Measurements from ENCODE around the gene RNF181. TPM values are rescaled to one million over a fixed set of nuclear protein-coding genes. Genes with fewer than 3 reads are reported as not detected.

RNF181 gene
- total and polyA plus RNA-seq, 2 of the 13 experiments (the other 11 are each of a cell fraction or from before 2014, with no cell fraction given) = 224 to 578 TPM

DNA sequence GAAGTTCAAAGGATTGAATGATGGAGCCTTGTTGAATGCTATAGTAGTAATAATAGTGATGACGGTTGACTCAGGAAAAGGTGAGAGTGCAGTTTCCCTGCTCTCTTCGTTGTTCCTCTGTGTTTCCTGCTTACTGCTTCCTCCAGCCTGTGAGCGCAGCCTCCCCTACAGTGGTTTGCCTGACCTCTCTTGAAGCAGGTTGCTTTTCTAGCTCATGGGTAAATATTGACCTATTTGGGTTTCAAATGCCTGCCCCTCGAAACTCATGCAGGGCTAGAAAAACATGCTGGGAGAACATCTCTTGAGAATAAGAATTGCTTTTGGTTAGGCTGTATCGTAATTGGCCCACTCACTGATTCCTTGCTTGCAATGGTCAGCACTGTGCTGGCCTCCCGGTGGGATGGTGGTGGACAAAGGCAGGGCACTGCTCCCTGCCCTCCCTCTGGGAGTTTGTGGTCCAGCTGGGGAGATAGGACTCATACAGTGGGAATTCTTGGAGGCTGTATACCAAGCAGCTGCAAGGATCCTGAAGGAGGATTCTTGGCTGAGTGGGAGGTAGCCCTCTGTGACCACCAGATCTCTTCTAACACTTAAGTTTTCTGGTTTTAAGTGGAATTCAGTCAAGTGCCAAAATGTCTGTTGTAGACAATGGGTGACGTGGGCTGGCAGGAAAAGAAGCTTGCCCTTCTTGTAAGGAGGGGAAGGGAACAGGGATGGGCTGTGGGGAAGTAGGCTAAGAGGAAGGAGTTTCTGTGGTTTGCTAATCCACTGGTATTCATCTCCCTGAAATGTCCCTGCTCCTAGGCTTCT, 5.4 kb upstream of the RNF181 start (continued):
- TF ChIP-seq MYPOP (CRISPR knock-in tag; IDR thresholded peaks at IDR 0.05) = 0 out of 2 replicates have a peak, but pooled peaks have one; percentile 16
- TF ChIP-seq IRF2 (CRISPR knock-in tag; IDR thresholded peaks at IDR 0.05) = peak; percentile 46
- no peak for TF ChIP-seq JUND (CRISPR knock-in tag; IDR thresholded peaks at IDR 0.05)
- TF ChIP-seq GABPB1 (CRISPR knock-in tag; IDR thresholded peaks at IDR 0.05) = 0 out of 2 replicates have a peak, but pooled peaks have one; percentile 1
- TF ChIP-seq MBD4 (IDR thresholded peaks at IDR 0.05; ENCODE audit: borderline replicate concordance, low read length) = no peak
- no peak for TF ChIP-seq RBM22 (optimal IDR thresholded peaks at IDR 0.05; ENCODE audit: low read length)
- TF ChIP-seq MEF2D (CRISPR knock-in tag; IDR thresholded peaks at IDR 0.05) = peak; percentile 76; the same call in 1 of the 2 replicates
- TF ChIP-seq HNF4G (IDR thresholded peaks at IDR 0.05; ENCODE audit: borderline replicate concordance, low read depth, low read length) = no peak
- TF ChIP-seq HNF4G (CRISPR knock-in tag; IDR thresholded peaks at IDR 0.05; ENCODE audit: borderline replicate concordance, low read depth) = peak; percentile 49; the same call in 1 of the 2 replicates
- TF ChIP-seq EP300 (IDR thresholded peaks at IDR 0.05; ENCODE audit: low read depth in 2 of 2, low read length in 2 of 2) = peak in 1 of 2 experiments; percentile 73; a peak in 1 of 4 replicates
- TF ChIP-seq EP300 (CRISPR knock-in tag; IDR thresholded peaks at IDR 0.05; ENCODE audit: borderline replicate concordance) = no peak
- TF ChIP-seq, protein P1, sequence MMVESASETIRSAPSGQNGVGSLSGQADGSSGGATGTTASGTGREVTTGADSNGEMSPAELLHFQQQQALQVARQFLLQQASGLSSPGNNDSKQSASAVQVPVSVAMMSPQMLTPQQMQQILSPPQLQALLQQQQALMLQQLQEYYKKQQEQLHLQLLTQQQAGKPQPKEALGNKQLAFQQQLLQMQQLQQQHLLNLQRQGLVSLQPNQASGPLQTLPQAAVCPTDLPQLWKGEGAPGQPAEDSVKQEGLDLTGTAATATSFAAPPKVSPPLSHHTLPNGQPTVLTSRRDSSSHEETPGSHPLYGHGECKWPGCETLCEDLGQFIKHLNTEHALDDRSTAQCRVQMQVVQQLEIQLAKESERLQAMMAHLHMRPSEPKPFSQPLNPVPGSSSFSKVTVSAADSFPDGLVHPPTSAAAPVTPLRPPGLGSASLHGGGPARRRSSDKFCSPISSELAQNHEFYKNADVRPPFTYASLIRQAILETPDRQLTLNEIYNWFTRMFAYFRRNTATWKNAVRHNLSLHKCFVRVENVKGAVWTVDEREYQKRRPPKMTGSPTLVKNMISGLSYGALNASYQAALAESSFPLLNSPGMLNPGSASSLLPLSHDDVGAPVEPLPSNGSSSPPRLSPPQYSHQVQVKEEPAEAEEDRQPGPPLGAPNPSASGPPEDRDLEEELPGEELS (CRISPR knock-in tag; IDR thresholded peaks at IDR 0.05) = peak; percentile 81; the same call in 1 of the 2 replicates
- TF ChIP-seq ZNF567 (CRISPR knock-in tag; IDR thresholded peaks at IDR 0.05; ENCODE audit: borderline replicate concordance) = 0 out of 2 replicates have a peak, but pooled peaks have one; percentile 77
- TF ChIP-seq, protein P2, sequence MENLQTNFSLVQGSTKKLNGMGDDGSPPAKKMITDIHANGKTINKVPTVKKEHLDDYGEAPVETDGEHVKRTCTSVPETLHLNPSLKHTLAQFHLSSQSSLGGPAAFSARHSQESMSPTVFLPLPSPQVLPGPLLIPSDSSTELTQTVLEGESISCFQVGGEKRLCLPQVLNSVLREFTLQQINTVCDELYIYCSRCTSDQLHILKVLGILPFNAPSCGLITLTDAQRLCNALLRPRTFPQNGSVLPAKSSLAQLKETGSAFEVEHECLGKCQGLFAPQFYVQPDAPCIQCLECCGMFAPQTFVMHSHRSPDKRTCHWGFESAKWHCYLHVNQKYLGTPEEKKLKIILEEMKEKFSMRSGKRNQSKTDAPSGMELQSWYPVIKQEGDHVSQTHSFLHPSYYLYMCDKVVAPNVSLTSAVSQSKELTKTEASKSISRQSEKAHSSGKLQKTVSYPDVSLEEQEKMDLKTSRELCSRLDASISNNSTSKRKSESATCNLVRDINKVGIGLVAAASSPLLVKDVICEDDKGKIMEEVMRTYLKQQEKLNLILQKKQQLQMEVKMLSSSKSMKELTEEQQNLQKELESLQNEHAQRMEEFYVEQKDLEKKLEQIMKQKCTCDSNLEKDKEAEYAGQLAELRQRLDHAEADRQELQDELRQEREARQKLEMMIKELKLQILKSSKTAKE (CRISPR knock-in tag; IDR thresholded peaks at IDR 0.05; ENCODE audit: borderline replicate concordance) = 0 out of 2 replicates have a peak, but pooled peaks have one; percentile 56
- TF ChIP-seq, protein P3, sequence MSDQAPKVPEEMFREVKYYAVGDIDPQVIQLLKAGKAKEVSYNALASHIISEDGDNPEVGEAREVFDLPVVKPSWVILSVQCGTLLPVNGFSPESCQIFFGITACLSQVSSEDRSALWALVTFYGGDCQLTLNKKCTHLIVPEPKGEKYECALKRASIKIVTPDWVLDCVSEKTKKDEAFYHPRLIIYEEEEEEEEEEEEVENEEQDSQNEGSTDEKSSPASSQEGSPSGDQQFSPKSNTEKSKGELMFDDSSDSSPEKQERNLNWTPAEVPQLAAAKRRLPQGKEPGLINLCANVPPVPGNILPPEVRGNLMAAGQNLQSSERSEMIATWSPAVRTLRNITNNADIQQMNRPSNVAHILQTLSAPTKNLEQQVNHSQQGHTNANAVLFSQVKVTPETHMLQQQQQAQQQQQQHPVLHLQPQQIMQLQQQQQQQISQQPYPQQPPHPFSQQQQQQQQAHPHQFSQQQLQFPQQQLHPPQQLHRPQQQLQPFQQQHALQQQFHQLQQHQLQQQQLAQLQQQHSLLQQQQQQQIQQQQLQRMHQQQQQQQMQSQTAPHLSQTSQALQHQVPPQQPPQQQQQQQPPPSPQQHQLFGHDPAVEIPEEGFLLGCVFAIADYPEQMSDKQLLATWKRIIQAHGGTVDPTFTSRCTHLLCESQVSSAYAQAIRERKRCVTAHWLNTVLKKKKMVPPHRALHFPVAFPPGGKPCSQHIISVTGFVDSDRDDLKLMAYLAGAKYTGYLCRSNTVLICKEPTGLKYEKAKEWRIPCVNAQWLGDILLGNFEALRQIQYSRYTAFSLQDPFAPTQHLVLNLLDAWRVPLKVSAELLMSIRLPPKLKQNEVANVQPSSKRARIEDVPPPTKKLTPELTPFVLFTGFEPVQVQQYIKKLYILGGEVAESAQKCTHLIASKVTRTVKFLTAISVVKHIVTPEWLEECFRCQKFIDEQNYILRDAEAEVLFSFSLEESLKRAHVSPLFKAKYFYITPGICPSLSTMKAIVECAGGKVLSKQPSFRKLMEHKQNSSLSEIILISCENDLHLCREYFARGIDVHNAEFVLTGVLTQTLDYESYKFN (CRISPR knock-in tag; conservative IDR thresholded peaks at IDR 0.05) = peak; percentile 90
- TF ChIP-seq, protein P4, sequence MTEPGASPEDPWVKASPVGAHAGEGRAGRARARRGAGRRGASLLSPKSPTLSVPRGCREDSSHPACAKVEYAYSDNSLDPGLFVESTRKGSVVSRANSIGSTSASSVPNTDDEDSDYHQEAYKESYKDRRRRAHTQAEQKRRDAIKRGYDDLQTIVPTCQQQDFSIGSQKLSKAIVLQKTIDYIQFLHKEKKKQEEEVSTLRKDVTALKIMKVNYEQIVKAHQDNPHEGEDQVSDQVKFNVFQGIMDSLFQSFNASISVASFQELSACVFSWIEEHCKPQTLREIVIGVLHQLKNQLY (CRISPR knock-in tag; IDR thresholded peaks at IDR 0.05) = peak; percentile 52; the same call in 1 of the 2 replicates
- TF ChIP-seq ASH2L (IDR thresholded peaks at IDR 0.05; ENCODE audit: insufficient read length, low read depth, low read length) = peak; percentile 62
- TF ChIP-seq RFXANK (CRISPR knock-in tag; IDR thresholded peaks at IDR 0.05) = peak; percentile 16; the same call in 1 of the 2 replicates
- TF ChIP-seq RFXAP (CRISPR knock-in tag; IDR thresholded peaks at IDR 0.05; ENCODE audit: borderline replicate concordance) = no peak
